Measurements from ENCODE around the gene FNDC3B. TPM values are rescaled to one million over a fixed set of nuclear protein-coding genes. Genes with fewer than 3 reads are reported as not detected.

The FNDC3B gene
- total RNA-seq, 1 donor from 2014 or later = 29.5 TPM

GRCh38 chr3:172372895-172373294, 333.5 kb downstream of the FNDC3B start:
- TF ChIP-seq EZH2phosphoT487 (IDR thresholded peaks at IDR 0.05) = no peak
- TF ChIP-seq, protein P1, sequence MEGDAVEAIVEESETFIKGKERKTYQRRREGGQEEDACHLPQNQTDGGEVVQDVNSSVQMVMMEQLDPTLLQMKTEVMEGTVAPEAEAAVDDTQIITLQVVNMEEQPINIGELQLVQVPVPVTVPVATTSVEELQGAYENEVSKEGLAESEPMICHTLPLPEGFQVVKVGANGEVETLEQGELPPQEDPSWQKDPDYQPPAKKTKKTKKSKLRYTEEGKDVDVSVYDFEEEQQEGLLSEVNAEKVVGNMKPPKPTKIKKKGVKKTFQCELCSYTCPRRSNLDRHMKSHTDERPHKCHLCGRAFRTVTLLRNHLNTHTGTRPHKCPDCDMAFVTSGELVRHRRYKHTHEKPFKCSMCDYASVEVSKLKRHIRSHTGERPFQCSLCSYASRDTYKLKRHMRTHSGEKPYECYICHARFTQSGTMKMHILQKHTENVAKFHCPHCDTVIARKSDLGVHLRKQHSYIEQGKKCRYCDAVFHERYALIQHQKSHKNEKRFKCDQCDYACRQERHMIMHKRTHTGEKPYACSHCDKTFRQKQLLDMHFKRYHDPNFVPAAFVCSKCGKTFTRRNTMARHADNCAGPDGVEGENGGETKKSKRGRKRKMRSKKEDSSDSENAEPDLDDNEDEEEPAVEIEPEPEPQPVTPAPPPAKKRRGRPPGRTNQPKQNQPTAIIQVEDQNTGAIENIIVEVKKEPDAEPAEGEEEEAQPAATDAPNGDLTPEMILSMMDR (IDR thresholded peaks at IDR 0.05) = no peak
- TF ChIP-seq EZH2 (IDR thresholded peaks at IDR 0.05) = no peak
- no peak overlapping the region for H3K4me2 ChIP-seq
- no peak overlapping the region for H2AFZ ChIP-seq (replicated peaks)
- no peak overlapping the region for H3K9ac ChIP-seq
- no peaks in the 10 kb centered on the region for H3K27me3 ChIP-seq
- no peak for DNase-seq (ENCODE audit: low spot score)
- no peak overlapping the region for H3K27ac ChIP-seq
- Mint-ChIP-seq H3K9me3 (no peaks in the 10 kb centered on the region), H3K27me3 (ENCODE audit: insufficient read depth, low read depth) (no peaks in the 10 kb centered on the region), H3K4me1 (no peaks in the 10 kb centered on the region), H3K36me3 (peaks cover 45% of the 10 kb centered on the region), H3K27ac (no peak overlapping the region), H3K4me3 (no peak overlapping the region)
- no peaks in the 10 kb centered on the region for H3F3A ChIP-seq (ENCODE audit: low read depth)
- H3K36me3 ChIP-seq = no peaks in the 10 kb centered on the region
- no peaks in the 10 kb centered on the region for H3K9me3 ChIP-seq (ENCODE audit: low read depth)
- no peaks in the 10 kb centered on the region for H3K79me2 ChIP-seq (ENCODE audit: low read depth)
- no peaks in the 10 kb centered on the region for H4K20me1 ChIP-seq (ENCODE audit: low read depth)
- no peaks in the 10 kb centered on the region for H3K4me1 ChIP-seq
- no peak overlapping the region for H3K4me3 ChIP-seq

DNA sequence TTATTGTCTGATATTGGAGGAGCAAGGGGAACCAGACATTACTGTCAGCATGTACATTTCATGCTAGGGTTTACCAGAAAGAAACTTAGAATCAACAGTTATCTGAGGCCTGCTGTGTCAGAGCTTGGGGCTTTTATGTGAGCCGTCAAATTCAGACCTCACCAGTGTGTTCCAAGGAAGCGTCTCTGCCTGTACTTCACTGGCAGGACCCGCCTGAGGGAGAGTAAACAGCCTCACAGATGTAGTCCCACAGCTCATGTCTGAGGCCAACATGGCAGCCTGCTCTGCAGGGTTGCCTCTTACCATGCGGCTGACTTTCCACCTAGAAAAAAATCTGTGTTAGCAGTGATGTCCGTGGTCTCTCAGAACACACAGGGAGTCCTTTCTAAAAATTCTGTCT, 334.5 kb downstream of the FNDC3B start:
- peaks cover 9% of the 10 kb centered on the region for H3K36me3 ChIP-seq
- H3K27ac ChIP-seq = no peak overlapping the region
- Mint-ChIP-seq H3K27me3 (ENCODE audit: insufficient read depth, low read depth) (peaks cover 4% of the 10 kb centered on the region), H3K4me1 (no peaks in the 10 kb centered on the region), H3K9me3 (peaks cover 5% of the 10 kb centered on the region), H3K27ac (no peak overlapping the region), H3K4me3 (no peak overlapping the region), H3K36me3 (peaks cover 55% of the 10 kb centered on the region)
- no peak overlapping the region for H3K4me3 ChIP-seq
- no peaks in the 10 kb centered on the region for H3F3A ChIP-seq (ENCODE audit: low read depth)
- TF ChIP-seq, protein P1 (IDR thresholded peaks at IDR 0.05) = no peak
- TF ChIP-seq EZH2 (IDR thresholded peaks at IDR 0.05) (no peak), EZH2phosphoT487 (IDR thresholded peaks at IDR 0.05) (no peak)
- H3K79me2 ChIP-seq (ENCODE audit: low read depth) = no peaks in the 10 kb centered on the region
- no peaks in the 10 kb centered on the region for H4K20me1 ChIP-seq (ENCODE audit: low read depth)
- H3K9ac ChIP-seq = no peak overlapping the region
- no peak overlapping the region for H2AFZ ChIP-seq (replicated peaks)
- no peaks in the 10 kb centered on the region for H3K4me1 ChIP-seq
- no peaks in the 10 kb centered on the region for H3K9me3 ChIP-seq (ENCODE audit: low read depth)
- no peak overlapping the region for H3K4me2 ChIP-seq
- H3K27me3 ChIP-seq = no peaks in the 10 kb centered on the region
- no peak for DNase-seq (ENCODE audit: low spot score)

DNA sequence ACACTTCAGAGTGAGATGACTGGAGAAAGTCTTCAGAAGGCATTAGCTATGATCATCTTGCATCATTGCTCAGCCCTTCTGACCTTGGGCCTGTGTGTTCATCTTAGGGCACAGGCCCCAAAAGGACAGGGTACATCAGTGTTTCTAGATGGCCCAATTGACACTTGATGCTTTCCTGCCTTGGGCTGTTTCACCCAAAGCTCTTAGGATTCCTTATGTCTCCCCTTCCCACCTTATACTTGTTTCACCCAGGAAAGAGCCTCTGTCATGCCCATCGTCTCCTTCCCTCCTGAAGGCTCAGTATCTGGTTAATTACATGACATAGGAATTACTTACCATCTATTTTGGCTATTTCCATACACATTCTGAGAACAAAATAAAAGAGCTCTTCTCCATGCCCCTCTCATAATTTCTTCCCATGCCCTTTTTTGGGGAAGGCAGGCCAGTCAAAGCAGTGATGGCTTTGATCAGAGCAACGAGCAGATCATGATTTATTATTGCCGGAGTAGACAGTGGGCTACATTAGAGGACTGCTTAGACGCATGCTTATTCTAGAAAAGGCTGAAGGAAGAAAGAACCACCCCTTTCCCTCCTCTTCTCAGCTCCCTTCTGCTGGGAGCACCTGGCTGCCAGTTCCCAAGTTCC, 335.9 kb downstream of the FNDC3B start:
- no peaks in the 10 kb centered on the region for H3K9me3 ChIP-seq (ENCODE audit: low read depth)
- Mint-ChIP-seq H3K4me1 (no peaks in the 10 kb centered on the region), H3K36me3 (peaks cover 63% of the 10 kb centered on the region), H3K4me3 (no peak overlapping the region), H3K27ac (no peak overlapping the region), H3K27me3 (ENCODE audit: insufficient read depth, low read depth) (peaks cover 4% of the 10 kb centered on the region), H3K9me3 (peaks cover 17% of the 10 kb centered on the region)
- H3K4me3 ChIP-seq = no peak overlapping the region
- H3K27me3 ChIP-seq = no peaks in the 10 kb centered on the region
- H3F3A ChIP-seq (ENCODE audit: low read depth) = no peaks in the 10 kb centered on the region
- no peaks in the 10 kb centered on the region for H4K20me1 ChIP-seq (ENCODE audit: low read depth)
- H3K36me3 ChIP-seq = peaks cover 12% of the 10 kb centered on the region
- H3K79me2 ChIP-seq (ENCODE audit: low read depth) = no peaks in the 10 kb centered on the region
- no peak overlapping the region for H2AFZ ChIP-seq (replicated peaks)
- H3K9ac ChIP-seq = no peak overlapping the region
- H3K4me2 ChIP-seq = no peak overlapping the region
- no peak for DNase-seq (ENCODE audit: low spot score)
- TF ChIP-seq EZH2phosphoT487 (IDR thresholded peaks at IDR 0.05) = no peak
- TF ChIP-seq, protein P1 (IDR thresholded peaks at IDR 0.05) = no peak
- TF ChIP-seq EZH2 (IDR thresholded peaks at IDR 0.05) = no peak
- H3K4me1 ChIP-seq = no peaks in the 10 kb centered on the region
- no peak overlapping the region for H3K27ac ChIP-seq

Measured in neural progenitor cell (in vitro differentiated cells).